GM12878 (cell line): ENCODE data around the gene PHF21B.

Experiments
- EP300 ChIP-seq, 2 experiments: fragments of 150-350 bp in 1 of 2; IDR thresholded peaks; 2 replicates each; pipeline ENCODE4 v1.6.1; 2011 to 2012; ENCODE audit warnings: low read depth in 2 of 2, low read length in 2 of 2, borderline replicate concordance in 1 of 2, improper control_type of control experiment in 1 of 2, inconsistent platforms in 1 of 2; ENCODE audit not compliant: control insufficient read depth in 1 of 2
- LARP7 ChIP-seq: fragments of 450-650 bp; IDR thresholded peaks from 2 replicates; pipeline ENCODE4 v1.6.1; 2017; ENCODE audit warnings: mild to moderate bottlenecking
- NFYB ChIP-seq: IDR thresholded peaks from 2 replicates; pipeline ENCODE4 v1.6.1; 2011; ENCODE audit warnings: low read depth, mild to moderate bottlenecking, low read length, improper control_type of control experiment, moderate library complexity; ENCODE audit not compliant: insufficient read depth
- NRF1 ChIP-seq: conservative IDR thresholded peaks from 2 replicates; pipeline ENCODE4 v1.6.1; 2011; ENCODE audit warnings: mild to moderate bottlenecking, low read depth, low read length, improper control_type of control experiment
- RFX5 ChIP-seq: IDR thresholded peaks from 2 replicates; pipeline ENCODE4 v1.6.1; 2011; ENCODE audit warnings: low read depth, low read length, improper control_type of control experiment
- TCF7 ChIP-seq: IDR thresholded peaks from 2 replicates; pipeline ENCODE4 v1.6.1; 2014; ENCODE audit warnings: antibody characterized with exemption, borderline replicate concordance
- YY1 ChIP-seq: IDR thresholded peaks from 2 replicates; pipeline ENCODE4 v1.6.1; 2011; ENCODE audit warnings: low read depth, mild to moderate bottlenecking, low read length
- ZBED1 ChIP-seq: IDR thresholded peaks from 2 replicates; pipeline ENCODE4 v1.6.1; 2016; ENCODE audit warnings: borderline replicate concordance
- TF ChIP-seq, protein P1 (sequence below): fragments of 450-650 bp; IDR thresholded peaks from 2 replicates; pipeline ENCODE4 v1.6.1; 2017; ENCODE audit warnings: antibody characterized with exemption, mild to moderate bottlenecking, moderate library complexity
- TF ChIP-seq, protein P2 (sequence below), 3 experiments: IDR thresholded peaks in 2 of 3; conservative IDR thresholded peaks in 1 of 3; 2 replicates each; pipeline ENCODE4 v1.5.1; 2011; ENCODE audit warnings: low read depth in 3 of 3, low read length in 3 of 3, mild to moderate bottlenecking in 3 of 3, control low read depth in 2 of 3, moderate library complexity in 2 of 3, inconsistent platforms in 1 of 3, mixed read lengths in 1 of 3; ENCODE audit not compliant: control insufficient read depth in 2 of 3, insufficient read depth in 1 of 3; ENCODE audit errors: extremely low read depth in 1 of 3
- TF ChIP-seq, protein P3 (sequence below): fragments of 450-650 bp; formaldehyde crosslinking; IDR thresholded peaks from 2 replicates; pipeline ENCODE4 v1.4.0; 2020; ENCODE audit warnings: mild to moderate bottlenecking, moderate library complexity

DNA sequence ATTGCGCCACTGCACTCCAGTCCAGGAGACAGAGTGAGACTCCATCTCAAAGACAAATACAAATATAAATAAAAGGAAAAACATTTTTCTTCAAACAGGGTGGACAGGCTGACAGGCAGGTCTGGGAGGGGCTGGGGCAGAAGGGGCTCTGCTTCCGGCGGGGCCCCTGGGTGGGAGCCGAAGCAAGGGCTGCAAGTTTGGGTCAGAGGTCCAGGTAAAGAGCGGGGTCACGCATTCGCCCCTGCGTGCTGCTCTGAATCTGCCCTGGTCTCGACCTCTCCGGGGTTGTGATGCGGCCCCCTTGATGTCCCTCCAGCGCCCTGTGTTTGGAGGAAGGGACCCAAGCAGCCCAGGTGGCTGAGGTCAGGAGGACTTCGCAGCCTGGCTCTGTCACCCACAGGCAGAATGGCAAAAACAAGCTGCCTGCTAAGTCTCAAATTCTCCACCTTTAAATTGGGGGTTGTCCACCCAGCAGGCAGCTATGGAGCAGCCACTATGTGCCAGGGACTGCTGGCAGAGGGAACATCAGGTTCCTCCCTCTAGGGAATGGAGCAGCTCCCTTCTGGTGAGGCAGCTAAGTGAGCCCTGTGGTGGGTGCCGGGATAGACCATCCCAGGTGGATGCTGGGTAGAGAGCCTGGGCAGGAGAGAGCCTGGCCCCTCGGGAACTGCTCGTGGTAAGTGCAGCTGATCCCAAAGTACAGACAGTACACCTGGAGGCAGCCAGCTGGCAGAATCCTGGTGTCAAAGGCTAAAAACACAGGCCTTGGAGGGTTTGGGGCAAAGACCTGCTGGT lies 10.3 kb upstream of the PHF21B start:
- TF ChIP-seq, protein P1, sequence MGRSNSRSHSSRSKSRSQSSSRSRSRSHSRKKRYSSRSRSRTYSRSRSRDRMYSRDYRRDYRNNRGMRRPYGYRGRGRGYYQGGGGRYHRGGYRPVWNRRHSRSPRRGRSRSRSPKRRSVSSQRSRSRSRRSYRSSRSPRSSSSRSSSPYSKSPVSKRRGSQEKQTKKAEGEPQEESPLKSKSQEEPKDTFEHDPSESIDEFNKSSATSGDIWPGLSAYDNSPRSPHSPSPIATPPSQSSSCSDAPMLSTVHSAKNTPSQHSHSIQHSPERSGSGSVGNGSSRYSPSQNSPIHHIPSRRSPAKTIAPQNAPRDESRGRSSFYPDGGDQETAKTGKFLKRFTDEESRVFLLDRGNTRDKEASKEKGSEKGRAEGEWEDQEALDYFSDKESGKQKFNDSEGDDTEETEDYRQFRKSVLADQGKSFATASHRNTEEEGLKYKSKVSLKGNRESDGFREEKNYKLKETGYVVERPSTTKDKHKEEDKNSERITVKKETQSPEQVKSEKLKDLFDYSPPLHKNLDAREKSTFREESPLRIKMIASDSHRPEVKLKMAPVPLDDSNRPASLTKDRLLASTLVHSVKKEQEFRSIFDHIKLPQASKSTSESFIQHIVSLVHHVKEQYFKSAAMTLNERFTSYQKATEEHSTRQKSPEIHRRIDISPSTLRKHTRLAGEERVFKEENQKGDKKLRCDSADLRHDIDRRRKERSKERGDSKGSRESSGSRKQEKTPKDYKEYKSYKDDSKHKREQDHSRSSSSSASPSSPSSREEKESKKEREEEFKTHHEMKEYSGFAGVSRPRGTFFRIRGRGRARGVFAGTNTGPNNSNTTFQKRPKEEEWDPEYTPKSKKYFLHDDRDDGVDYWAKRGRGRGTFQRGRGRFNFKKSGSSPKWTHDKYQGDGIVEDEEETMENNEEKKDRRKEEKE: no peak
- TF ChIP-seq TCF7: no peak
- TF ChIP-seq, protein P2, sequence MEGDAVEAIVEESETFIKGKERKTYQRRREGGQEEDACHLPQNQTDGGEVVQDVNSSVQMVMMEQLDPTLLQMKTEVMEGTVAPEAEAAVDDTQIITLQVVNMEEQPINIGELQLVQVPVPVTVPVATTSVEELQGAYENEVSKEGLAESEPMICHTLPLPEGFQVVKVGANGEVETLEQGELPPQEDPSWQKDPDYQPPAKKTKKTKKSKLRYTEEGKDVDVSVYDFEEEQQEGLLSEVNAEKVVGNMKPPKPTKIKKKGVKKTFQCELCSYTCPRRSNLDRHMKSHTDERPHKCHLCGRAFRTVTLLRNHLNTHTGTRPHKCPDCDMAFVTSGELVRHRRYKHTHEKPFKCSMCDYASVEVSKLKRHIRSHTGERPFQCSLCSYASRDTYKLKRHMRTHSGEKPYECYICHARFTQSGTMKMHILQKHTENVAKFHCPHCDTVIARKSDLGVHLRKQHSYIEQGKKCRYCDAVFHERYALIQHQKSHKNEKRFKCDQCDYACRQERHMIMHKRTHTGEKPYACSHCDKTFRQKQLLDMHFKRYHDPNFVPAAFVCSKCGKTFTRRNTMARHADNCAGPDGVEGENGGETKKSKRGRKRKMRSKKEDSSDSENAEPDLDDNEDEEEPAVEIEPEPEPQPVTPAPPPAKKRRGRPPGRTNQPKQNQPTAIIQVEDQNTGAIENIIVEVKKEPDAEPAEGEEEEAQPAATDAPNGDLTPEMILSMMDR (IDR thresholded peaks at IDR 0.05 in 2 of 3, conservative IDR thresholded peaks at IDR 0.05 in 1 of 3; ENCODE audit: control insufficient read depth in 2 of 3, extremely low read depth in 1 of 3, insufficient read depth in 1 of 3, low read depth in 3 of 3, low read length in 3 of 3): no peak
- TF ChIP-seq NFYB: no peak
- no peak for TF ChIP-seq LARP7
- no peak for TF ChIP-seq NRF1
- no peak for TF ChIP-seq ZBED1
- no peak for TF ChIP-seq RFX5
- TF ChIP-seq YY1: no peak
- TF ChIP-seq, protein P3, sequence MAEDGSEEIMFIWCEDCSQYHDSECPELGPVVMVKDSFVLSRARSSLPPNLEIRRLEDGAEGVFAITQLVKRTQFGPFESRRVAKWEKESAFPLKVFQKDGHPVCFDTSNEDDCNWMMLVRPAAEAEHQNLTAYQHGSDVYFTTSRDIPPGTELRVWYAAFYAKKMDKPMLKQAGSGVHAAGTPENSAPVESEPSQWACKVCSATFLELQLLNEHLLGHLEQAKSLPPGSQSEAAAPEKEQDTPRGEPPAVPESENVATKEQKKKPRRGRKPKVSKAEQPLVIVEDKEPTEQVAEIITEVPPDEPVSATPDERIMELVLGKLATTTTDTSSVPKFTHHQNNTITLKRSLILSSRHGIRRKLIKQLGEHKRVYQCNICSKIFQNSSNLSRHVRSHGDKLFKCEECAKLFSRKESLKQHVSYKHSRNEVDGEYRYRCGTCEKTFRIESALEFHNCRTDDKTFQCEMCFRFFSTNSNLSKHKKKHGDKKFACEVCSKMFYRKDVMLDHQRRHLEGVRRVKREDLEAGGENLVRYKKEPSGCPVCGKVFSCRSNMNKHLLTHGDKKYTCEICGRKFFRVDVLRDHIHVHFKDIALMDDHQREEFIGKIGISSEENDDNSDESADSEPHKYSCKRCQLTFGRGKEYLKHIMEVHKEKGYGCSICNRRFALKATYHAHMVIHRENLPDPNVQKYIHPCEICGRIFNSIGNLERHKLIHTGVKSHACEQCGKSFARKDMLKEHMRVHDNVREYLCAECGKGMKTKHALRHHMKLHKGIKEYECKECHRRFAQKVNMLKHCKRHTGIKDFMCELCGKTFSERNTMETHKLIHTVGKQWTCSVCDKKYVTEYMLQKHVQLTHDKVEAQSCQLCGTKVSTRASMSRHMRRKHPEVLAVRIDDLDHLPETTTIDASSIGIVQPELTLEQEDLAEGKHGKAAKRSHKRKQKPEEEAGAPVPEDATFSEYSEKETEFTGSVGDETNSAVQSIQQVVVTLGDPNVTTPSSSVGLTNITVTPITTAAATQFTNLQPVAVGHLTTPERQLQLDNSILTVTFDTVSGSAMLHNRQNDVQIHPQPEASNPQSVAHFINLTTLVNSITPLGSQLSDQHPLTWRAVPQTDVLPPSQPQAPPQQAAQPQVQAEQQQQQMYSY (CRISPR knock-in tag): no peak
- no peak for TF ChIP-seq EP300 (IDR thresholded peaks at IDR 0.05; ENCODE audit: borderline replicate concordance in 1 of 2, control insufficient read depth in 1 of 2, low read depth in 2 of 2, low read length in 2 of 2)
